ENCODE data around the gene SPON1.

DNA sequence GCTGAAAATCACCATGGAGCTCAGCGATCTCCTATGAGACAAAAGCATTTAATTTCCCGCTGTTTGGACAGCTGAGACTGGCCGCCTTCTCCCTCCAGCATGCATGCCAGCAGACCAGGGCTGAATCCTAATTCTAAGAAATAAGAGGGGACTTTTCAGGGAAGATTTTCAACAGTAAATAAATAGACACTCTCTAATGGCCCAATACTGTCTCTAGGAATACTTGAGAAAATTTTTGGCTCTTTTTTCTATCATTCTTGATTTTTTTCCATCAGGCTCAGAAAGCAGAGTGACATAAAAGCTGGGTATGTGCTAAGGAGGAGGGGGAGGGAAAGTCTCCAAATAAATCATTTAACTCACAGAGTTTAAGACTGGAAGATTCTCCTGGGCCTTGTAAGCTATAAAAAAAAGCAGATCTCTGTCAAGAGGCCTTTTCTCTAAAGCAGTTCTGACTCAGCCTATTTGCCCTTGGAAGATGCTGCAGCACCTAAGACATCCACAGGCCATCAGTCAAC lies 17.6 kb upstream of the SPON1 start:
- TF ChIP-seq EZH2 (IDR thresholded peaks at IDR 0.05; ENCODE audit: low read depth, unreplicated experiment) (no peak), POLR2AphosphoS5 (IDR thresholded peaks at IDR 0.05; ENCODE audit: low read depth) (no peak), ZNF114 (CRISPR knock-in tag; IDR thresholded peaks at IDR 0.05) (no peak), CREB1 (CRISPR knock-in tag; IDR thresholded peaks at IDR 0.05; ENCODE audit: low read depth) (no peak)
- TF ChIP-seq, protein P1, sequence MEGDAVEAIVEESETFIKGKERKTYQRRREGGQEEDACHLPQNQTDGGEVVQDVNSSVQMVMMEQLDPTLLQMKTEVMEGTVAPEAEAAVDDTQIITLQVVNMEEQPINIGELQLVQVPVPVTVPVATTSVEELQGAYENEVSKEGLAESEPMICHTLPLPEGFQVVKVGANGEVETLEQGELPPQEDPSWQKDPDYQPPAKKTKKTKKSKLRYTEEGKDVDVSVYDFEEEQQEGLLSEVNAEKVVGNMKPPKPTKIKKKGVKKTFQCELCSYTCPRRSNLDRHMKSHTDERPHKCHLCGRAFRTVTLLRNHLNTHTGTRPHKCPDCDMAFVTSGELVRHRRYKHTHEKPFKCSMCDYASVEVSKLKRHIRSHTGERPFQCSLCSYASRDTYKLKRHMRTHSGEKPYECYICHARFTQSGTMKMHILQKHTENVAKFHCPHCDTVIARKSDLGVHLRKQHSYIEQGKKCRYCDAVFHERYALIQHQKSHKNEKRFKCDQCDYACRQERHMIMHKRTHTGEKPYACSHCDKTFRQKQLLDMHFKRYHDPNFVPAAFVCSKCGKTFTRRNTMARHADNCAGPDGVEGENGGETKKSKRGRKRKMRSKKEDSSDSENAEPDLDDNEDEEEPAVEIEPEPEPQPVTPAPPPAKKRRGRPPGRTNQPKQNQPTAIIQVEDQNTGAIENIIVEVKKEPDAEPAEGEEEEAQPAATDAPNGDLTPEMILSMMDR (conservative IDR thresholded peaks at IDR 0.05; ENCODE audit: low read depth in 2 of 2): no peak
